ENCODE measurements around the gene MICU1.

- TF ChIP-seq POLR2AphosphoS5 (IDR thresholded peaks at IDR 0.05; ENCODE audit: low read depth, low read length) (no peak), TAF1 (IDR thresholded peaks at IDR 0.05; ENCODE audit: borderline replicate concordance, low read depth, low read length) (no peak)
These were observed 28.0 kb downstream of the MICU1 start for GRCh38 chr10:72597897-72598296.
